ENCODE results near the gene HDAC11. TPM values are rescaled to one million over a fixed set of nuclear protein-coding genes. Genes with fewer than 3 reads are reported as not detected.
A peak's percentile ranks its signal among the peaks of the same experiment; 100 is the strongest.
"Not testable (repeated sequence)": the region's sequence is repeated elsewhere in the genome, so short reads cannot be mapped to it uniquely, and the experiment has no call there.

Gene HDAC11
- total RNA-seq, 6 donors from 2014 or later, result 11.5 to 28.1 (median 18.0) TPM

DNA sequence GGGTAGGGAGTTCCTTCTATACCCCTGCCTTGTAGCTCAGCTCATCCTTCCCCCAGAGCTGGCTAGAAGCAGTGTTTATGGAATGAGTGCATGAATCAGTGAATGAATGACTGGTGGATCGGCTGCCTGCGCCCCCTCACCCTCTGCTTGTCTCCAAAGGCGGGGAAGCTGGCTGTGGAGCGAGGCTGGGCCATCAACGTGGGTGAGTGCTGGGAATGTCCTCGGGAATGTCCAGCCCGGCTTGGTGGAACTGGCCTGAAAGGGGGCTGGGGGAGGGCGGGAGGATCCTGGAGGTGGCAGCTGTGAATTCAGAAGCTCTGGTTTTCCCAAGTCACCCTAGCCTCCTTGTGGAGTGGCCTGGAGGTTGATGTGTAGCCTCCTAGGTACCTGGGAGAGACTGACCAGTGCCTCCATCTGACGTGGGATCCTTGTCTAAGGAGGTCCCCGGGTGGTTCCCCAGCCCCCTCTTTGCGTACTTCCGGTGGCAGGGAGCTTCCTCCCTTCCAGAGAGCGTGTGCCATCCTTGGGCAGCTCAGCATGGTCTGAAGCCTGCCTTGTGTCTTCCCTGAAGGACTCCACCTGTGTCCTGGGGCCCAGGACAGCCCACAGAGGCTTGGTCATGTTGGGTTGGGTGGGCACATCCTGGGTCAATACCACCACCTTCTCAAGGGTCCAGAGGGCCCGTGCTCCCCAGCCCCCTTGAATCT is 18.4 kb downstream of the HDAC11 start:
- Histone ChIP-seq H3K9me3 (no peaks in the 10 kb centered on the region), H3K27me3 (no peaks in the 10 kb centered on the region), H3K36me3 (peaks cover 0 to 24% (median 8%) of the 10 kb centered on the region in 4 donors), H3K27ac (no peak overlapping the region), H3K4me1 (peaks cover 4 to 7% (median 5%) of the 10 kb centered on the region in 4 donors), H3K4me3 (no peak overlapping the region)
- WGBS, 2 donors, result 73 to 79% methylated on average over 7 to 14 of the region's 14 CpGs
- no peak for DNase-seq
- TF ChIP-seq, protein P1, sequence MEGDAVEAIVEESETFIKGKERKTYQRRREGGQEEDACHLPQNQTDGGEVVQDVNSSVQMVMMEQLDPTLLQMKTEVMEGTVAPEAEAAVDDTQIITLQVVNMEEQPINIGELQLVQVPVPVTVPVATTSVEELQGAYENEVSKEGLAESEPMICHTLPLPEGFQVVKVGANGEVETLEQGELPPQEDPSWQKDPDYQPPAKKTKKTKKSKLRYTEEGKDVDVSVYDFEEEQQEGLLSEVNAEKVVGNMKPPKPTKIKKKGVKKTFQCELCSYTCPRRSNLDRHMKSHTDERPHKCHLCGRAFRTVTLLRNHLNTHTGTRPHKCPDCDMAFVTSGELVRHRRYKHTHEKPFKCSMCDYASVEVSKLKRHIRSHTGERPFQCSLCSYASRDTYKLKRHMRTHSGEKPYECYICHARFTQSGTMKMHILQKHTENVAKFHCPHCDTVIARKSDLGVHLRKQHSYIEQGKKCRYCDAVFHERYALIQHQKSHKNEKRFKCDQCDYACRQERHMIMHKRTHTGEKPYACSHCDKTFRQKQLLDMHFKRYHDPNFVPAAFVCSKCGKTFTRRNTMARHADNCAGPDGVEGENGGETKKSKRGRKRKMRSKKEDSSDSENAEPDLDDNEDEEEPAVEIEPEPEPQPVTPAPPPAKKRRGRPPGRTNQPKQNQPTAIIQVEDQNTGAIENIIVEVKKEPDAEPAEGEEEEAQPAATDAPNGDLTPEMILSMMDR (IDR thresholded peaks at IDR 0.05), result no peak
- TF ChIP-seq POLR2A (IDR thresholded peaks at IDR 0.05) (no peak), POLR2AphosphoS5 (IDR thresholded peaks at IDR 0.05) (no peak), EP300 (IDR thresholded peaks at IDR 0.05) (no peak)
- no peak for ATAC-seq (ENCODE audit: low FRiP score in 2 of 2)

DNA sequence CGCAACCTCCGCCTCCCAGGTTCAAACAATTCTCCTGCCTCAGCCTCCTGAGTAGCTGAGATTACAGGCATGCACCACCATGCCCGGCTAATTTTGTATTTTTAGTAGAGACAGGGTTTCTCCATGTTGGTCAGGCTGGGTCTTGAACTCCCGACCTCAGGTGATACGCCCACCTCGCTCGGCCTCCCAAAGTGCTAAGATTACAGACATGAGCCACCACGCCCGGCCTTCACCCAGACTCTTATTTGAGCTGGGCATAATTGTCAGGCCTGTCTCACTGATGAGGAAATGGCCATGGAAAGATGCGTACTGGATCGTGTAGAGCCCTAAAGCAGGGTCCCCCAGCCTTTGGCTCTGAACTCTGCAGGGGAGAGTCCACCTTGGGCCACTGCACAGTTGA is 19.1 kb downstream of the HDAC11 start:
- not testable (repeated sequence) for H3K4me1 ChIP-seq; H3K27me3 ChIP-seq; H3K9me3 ChIP-seq; H3K27ac ChIP-seq; ATAC-seq (ENCODE audit: low FRiP score in 2 of 2); DNase-seq; H3K4me3 ChIP-seq
- H3K36me3 ChIP-seq, result peaks cover 0 to 25% (median 8%) of the 10 kb centered on the region in 4 donors
- 98 to 99% methylated on average over 11 of the region's 11 CpGs for WGBS, 2 donors

DNA sequence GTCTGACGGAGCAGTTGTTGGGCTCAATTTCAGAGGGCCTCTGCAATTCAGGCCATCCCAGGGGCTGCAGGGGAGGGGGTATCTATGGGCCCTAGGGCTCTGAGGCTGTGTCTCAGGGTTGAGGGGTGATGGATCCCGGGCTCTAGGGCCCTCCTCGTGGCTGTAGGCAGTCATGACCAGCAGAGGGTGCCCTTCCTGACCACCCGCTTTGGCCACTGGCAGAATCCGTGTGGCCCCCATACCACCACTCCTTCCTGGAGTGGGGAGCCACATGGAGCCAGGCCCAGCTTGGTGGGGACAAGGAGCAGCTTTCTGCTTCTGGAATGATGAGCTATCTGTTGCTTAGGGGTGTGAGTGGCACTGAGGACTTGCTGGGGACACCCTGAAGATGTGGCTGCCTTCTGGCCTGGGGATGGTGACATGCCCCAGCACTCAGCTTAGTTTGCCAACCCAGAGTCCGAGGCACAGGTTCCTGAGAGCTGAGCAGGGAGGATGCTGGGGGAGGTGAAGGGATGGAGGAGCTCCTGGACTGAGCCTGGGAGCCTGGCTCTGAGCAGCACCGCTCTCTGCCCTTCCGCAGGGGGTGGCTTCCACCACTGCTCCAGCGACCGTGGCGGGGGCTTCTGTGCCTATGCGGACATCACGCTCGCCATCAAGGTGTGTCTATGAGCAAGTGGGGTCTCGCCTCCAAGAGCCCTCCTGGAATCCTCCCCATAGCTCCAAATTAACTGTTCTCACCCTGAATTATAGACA is 20.2 kb downstream of the HDAC11 start:
- TF ChIP-seq POLR2AphosphoS5 (IDR thresholded peaks at IDR 0.05) (no peak), POLR2A (IDR thresholded peaks at IDR 0.05) (no peak), EP300 (IDR thresholded peaks at IDR 0.05) (no peak)
- TF ChIP-seq, protein P1 (IDR thresholded peaks at IDR 0.05), result peak in 4 of 6 experiments; percentile 17 to 25 (median 19)
- 85 to 97% methylated on average over 7 to 15 of the region's 15 CpGs for WGBS, 2 donors
- DNase-seq (no peak), ATAC-seq (ENCODE audit: low FRiP score in 2 of 2) (peak in 1 of 2 donors; percentile 33)
- no peak overlapping the region for H3K27ac ChIP-seq
- peaks cover 0 to 31% (median 8%) of the 10 kb centered on the region in 4 donors for H3K36me3 ChIP-seq
- no peaks in the 10 kb centered on the region for H3K27me3 ChIP-seq
- H3K4me1 ChIP-seq, result peaks cover 4 to 7% (median 5%) of the 10 kb centered on the region in 4 donors
- no peaks in the 10 kb centered on the region for H3K9me3 ChIP-seq
- no peak overlapping the region for H3K4me3 ChIP-seq

DNA sequence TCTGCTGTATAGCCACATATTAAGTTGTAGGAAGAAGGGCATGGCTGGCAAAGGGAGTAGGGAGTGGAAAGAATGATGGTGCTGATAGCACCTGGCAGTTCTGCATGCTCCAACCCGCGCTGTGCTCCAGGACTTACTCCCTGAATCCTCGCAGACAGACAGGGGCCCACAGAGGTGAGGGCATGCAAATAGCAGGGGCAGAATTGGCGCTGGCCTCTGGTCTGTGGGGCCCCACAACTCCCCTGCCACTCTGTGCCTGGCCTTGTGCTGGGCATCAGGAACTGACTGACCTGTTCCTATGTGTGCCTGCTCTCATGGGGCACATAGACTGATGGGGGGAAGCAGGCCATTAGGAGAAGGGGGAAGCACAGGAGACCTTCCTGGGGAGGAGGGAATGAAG is 20.9 kb downstream of the HDAC11 start:
- Histone ChIP-seq H3K27me3 (no peaks in the 10 kb centered on the region), H3K9me3 (no peaks in the 10 kb centered on the region), H3K36me3 (peaks cover 0 to 31% (median 8%) of the 10 kb centered on the region in 4 donors), H3K4me3 (no peak overlapping the region), H3K4me1 (peaks cover 4 to 7% (median 5%) of the 10 kb centered on the region in 4 donors), H3K27ac (no peak overlapping the region)
- no peak for ATAC-seq (ENCODE audit: low FRiP score in 2 of 2)
- TF ChIP-seq POLR2A (IDR thresholded peaks at IDR 0.05) (no peak), POLR2AphosphoS5 (IDR thresholded peaks at IDR 0.05) (no peak), EP300 (IDR thresholded peaks at IDR 0.05) (no peak)
- TF ChIP-seq, protein P1 (IDR thresholded peaks at IDR 0.05), result no peak
- no peak for DNase-seq
- 75 to 100% methylated on average over 4 of the region's 4 CpGs for WGBS, 2 donors

DNA sequence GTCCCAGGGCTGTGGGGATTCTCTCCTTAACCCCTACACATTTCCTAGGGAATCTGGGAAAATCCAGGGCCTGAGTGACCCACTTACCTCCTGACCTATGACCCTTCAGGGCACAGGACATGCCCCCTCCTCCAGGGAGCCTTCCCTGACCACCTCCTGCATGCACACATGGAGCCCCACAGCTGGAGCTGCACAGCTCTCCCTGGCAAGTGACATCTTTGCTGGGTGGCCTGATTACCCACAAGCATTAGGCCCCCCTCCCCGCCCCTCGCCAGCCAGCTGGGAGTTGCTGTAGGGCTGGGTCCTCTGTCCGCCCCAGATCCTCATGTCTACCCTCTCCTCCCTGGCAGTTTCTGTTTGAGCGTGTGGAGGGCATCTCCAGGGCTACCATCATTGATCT is 21.4 kb downstream of the HDAC11 start:
- H3K9me3 ChIP-seq, result no peaks in the 10 kb centered on the region
- H3K27me3 ChIP-seq, result no peaks in the 10 kb centered on the region
- peaks cover 0 to 31% (median 8%) of the 10 kb centered on the region in 4 donors for H3K36me3 ChIP-seq
- ATAC-seq (ENCODE audit: low FRiP score in 2 of 2) (no peak), DNase-seq (no peak)
- H3K4me1 ChIP-seq, result peaks cover 3 to 4% (median 3%) of the 10 kb centered on the region in 4 donors
- no peak overlapping the region for H3K27ac ChIP-seq
- no peak overlapping the region for H3K4me3 ChIP-seq
- no peak for TF ChIP-seq POLR2A (IDR thresholded peaks at IDR 0.05)
- TF ChIP-seq, protein P1 (IDR thresholded peaks at IDR 0.05), result no peak
- TF ChIP-seq POLR2AphosphoS5 (IDR thresholded peaks at IDR 0.05), result no peak
- no peak for TF ChIP-seq EP300 (IDR thresholded peaks at IDR 0.05)
- WGBS, 2 donors, result 86 to 95% methylated on average over 4 of the region's 4 CpGs

Measured in upper lobe of left lung (tissue), 6 donors.